Cardiac muscle cell (in vitro differentiated cells and primary cell): ENCODE data around the gene EGR1. TPM values are rescaled to one million over a fixed set of nuclear protein-coding genes. Genes with fewer than 3 reads are reported as not detected.

Experiments used
- DNase-seq, 2 donors: peaks; one replicate each; pipeline versions ENCODE4 v3.0.0 to v3.0.0-alpha.2; 2010 to 2017; ENCODE audit warnings: low read depth in 1 of 2, low spot score in 1 of 2
- H3K27ac ChIP-seq: fragments of 200-600 bp; sonication (generic); 2 replicates; pipeline ENCODE4 v1.5.1; 2016
- H3K27me3 ChIP-seq: fragments of 200-600 bp; sonication (generic); 2 replicates; pipeline ENCODE4 v1.6.0; 2016; ENCODE audit warnings: control low read depth
- H3K36me3 ChIP-seq: fragments of 200-600 bp; sonication (generic); 2 replicates; pipeline ENCODE4 v1.5.1; 2016; ENCODE audit warnings: control low read depth
- H3K4me1 ChIP-seq: fragments of 200-600 bp; sonication (generic); 2 replicates; pipeline ENCODE4 v1.8.1; 2017; ENCODE audit warnings: low read depth, mild to moderate bottlenecking, mixed run types
- H3K4me3 ChIP-seq: fragments of 200-600 bp; sonication (generic); 2 replicates; pipeline ENCODE4 v1.5.1; 2016; ENCODE audit warnings: mild to moderate bottlenecking
- H3K9me3 ChIP-seq: fragments of 200-600 bp; sonication (generic); 2 replicates; pipeline ENCODE4 v1.5.1; 2017; ENCODE audit warnings: low read depth, mild to moderate bottlenecking, control low read depth
- polyA plus RNA-seq: library from polyadenylated mRNA; unstranded; fragments of >200 nt; fragmentation: Nextera tagmentation; extraction: Ambion mirVana; gene quantifications from 2 replicates; pipeline ENCODE4 v1.2.1, GENCODE V29; 2016
- total RNA-seq: library from RNA; depleted of rRNA; stranded (reverse); fragments of >200 nt; gene quantifications from 2 replicates; pipeline ENCODE4 v1.2.3, GENCODE V29; 2016
- TF ChIP-seq, protein P1 (sequence below): IDR thresholded peaks from 2 replicates; pipeline ENCODE4 v1.5.1; 2012; ENCODE audit warnings: low read depth, mild to moderate bottlenecking, low read length

EGR1 gene
- total and polyA plus RNA-seq, 2 experiments from 2014 or later, result 13.9 to 30.5 TPM

- peak within 1 kb of the TSS; percentile 58 for H3K4me3 ChIP-seq
- peak; percentile 63 to 90 for DNase-seq
- peaks cover 26% of the 10 kb centered on the region for H3K36me3 ChIP-seq
- TF ChIP-seq, protein P1, sequence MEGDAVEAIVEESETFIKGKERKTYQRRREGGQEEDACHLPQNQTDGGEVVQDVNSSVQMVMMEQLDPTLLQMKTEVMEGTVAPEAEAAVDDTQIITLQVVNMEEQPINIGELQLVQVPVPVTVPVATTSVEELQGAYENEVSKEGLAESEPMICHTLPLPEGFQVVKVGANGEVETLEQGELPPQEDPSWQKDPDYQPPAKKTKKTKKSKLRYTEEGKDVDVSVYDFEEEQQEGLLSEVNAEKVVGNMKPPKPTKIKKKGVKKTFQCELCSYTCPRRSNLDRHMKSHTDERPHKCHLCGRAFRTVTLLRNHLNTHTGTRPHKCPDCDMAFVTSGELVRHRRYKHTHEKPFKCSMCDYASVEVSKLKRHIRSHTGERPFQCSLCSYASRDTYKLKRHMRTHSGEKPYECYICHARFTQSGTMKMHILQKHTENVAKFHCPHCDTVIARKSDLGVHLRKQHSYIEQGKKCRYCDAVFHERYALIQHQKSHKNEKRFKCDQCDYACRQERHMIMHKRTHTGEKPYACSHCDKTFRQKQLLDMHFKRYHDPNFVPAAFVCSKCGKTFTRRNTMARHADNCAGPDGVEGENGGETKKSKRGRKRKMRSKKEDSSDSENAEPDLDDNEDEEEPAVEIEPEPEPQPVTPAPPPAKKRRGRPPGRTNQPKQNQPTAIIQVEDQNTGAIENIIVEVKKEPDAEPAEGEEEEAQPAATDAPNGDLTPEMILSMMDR, result no peak
- H3K27me3 ChIP-seq, result no peaks in the 10 kb centered on the region
- H3K9me3 ChIP-seq, result no peaks in the 10 kb centered on the region
- H3K4me1 ChIP-seq, result peaks cover 9% of the 10 kb centered on the region
- H3K27ac ChIP-seq, result peak within 1 kb of the TSS; percentile 4
Measured at GRCh38 chr5:138438724-138439476, 26.4 kb upstream of the EGR1 start, which contains the start of gene REEP2. TSS of gene REEP2 (plus strand) at chr5:138439057. CDS start at chr5:138439209, 152 bp downstream.

DNA sequence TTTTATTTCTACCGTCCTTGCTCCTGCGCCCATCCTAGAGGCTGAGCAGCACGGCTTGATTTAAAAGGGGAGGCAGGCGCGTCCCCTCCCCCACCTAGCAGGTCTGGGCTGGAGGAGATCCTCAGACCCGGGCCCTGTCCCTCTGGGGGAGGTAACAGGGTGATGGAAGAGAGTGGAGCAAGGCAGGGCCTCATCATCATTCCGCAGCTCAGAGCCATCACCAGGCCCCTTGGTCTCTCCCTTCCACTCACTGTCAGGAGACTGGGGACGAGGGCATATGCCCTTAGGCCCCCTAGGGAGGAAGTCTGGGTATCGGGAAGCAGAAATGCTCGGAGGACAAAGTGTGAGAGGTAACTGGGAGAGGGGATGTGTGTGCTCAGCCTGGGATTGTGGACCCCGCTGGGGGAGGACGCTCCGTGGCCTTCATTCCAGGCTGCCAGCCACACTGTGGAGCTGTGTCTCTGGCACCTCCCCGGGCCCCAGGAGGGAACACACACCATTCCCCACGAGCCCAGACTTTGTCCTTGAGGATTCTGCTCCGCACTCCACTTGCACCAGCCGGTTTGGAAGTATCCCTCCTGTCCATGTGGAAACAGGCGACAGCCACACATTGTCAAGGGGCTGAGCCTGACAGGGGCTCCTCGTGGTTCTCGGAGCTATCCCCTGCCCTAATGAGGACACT lies 25.7 kb upstream of the EGR1 start:
- peak in 1 of 2 donors; percentile 20 for DNase-seq
- TF ChIP-seq, protein P1, result no peak
- H3K4me3 ChIP-seq, result peak overlapping the region; percentile 58
- H3K27me3 ChIP-seq, result no peaks in the 10 kb centered on the region
- peaks cover 21% of the 10 kb centered on the region for H3K36me3 ChIP-seq
- H3K27ac ChIP-seq, result no peak overlapping the region
- H3K4me1 ChIP-seq, result peaks cover 9% of the 10 kb centered on the region
- no peaks in the 10 kb centered on the region for H3K9me3 ChIP-seq

DNA sequence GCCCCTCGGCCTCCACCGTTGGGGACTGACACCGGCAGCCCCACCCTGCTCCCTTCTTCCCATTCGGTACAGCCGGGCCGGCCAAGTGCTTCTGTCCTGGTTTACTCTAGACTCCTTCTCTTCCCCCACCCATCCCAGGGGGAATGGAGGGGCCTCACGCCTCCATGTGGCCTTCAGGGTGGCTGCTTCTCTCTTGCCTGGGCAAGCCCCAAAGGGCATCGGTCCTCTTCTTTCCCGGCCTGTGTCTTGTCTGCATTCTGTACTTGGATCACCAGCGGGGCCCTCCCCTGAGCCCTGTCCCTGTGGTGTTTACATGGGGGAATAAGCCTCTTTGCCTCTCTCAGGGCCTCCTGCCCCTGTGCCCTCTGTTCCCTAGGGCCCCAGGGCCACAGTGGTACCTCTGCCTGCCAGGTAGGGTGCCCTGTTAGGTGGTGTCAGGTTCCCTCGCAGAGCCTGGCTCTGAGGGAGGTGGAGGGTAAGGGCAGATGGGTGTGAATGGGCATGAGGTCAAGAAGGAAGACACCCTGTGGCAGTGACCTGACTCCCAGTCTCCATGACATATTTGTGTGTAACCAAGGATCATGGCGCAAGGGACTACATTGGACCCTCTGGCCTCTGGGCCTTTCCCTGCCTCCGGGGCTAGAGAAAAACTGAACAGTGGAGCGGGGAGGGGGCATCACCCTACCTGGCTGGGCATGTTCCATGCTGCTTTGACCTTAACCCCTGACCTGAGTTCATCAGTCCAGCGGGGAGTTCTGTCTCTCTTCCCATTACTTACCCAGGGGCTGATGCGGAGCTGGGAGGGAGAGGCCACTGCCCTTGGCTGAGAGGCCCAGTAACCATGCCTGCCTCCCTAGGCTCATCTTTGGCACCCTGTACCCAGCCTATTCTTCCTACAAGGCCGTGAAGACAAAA lies 24.9 kb upstream of the EGR1 start:
- H3K9me3 ChIP-seq, result no peaks in the 10 kb centered on the region
- no peak for DNase-seq
- no peak overlapping the region for H3K27ac ChIP-seq
- peaks cover 9% of the 10 kb centered on the region for H3K4me1 ChIP-seq
- peak overlapping the region; percentile 58 for H3K4me3 ChIP-seq
- H3K27me3 ChIP-seq, result no peaks in the 10 kb centered on the region
- TF ChIP-seq, protein P1, result no peak
- peaks cover 13% of the 10 kb centered on the region for H3K36me3 ChIP-seq

GRCh38 chr5:138441221-138441620 lies 24.1 kb upstream of the EGR1 start:
- peaks cover 9% of the 10 kb centered on the region for H3K4me1 ChIP-seq
- no peak for DNase-seq
- no peaks in the 10 kb centered on the region for H3K27me3 ChIP-seq
- TF ChIP-seq, protein P1, result no peak
- no peak overlapping the region for H3K27ac ChIP-seq
- no peaks in the 10 kb centered on the region for H3K9me3 ChIP-seq
- peaks cover 5% of the 10 kb centered on the region for H3K36me3 ChIP-seq
- H3K4me3 ChIP-seq, result no peak overlapping the region

- Histone ChIP-seq H3K4me3 (no peak overlapping the region), H3K36me3 (no peaks in the 10 kb centered on the region), H3K27me3 (no peaks in the 10 kb centered on the region), H3K27ac (no peak overlapping the region), H3K9me3 (no peaks in the 10 kb centered on the region), H3K4me1 (peaks cover 9% of the 10 kb centered on the region)
- DNase-seq, result no peak
- TF ChIP-seq, protein P1, result no peak
Measured at GRCh38 chr5:138444078-138444773, 21.1 kb upstream of the EGR1 start.
